Suprapubic skin (tissue), 4 donors: ENCODE results near the gene POGLUT2. TPM values are rescaled to one million over a fixed set of nuclear protein-coding genes. Genes with fewer than 3 reads are reported as not detected.

Experiments
- DNase-seq, 2 donors: peaks; one replicate each; pipeline ENCODE4 v3.0.0-alpha.2; 2019; ENCODE audit warnings: low spot score in 2 of 2
- H3K27ac ChIP-seq: fragments of 200-600 bp; sonication (generic); one replicate; pipeline ENCODE4 v1.5.1; 2019
- H3K27me3 ChIP-seq: fragments of 200-600 bp; sonication (generic); one replicate; pipeline ENCODE4 v1.5.1; 2019
- H3K36me3 ChIP-seq: fragments of 200-600 bp; sonication (generic); one replicate; pipeline ENCODE4 v1.5.1; 2019
- H3K4me1 ChIP-seq: fragments of 200-600 bp; sonication (generic); one replicate; pipeline ENCODE4 v1.5.1; 2019
- H3K4me3 ChIP-seq: fragments of 200-600 bp; sonication (generic); one replicate; pipeline ENCODE4 v1.5.1; 2019; ENCODE audit warnings: mild to moderate bottlenecking
- H3K9me3 ChIP-seq: fragments of 200-600 bp; sonication (generic); one replicate; pipeline ENCODE4 v1.5.1; 2019
- EP300 ChIP-seq: sonication (generic); formaldehyde crosslinking; IDR thresholded peaks from one replicate; pipeline ENCODE4 v1.6.1; 2017; ENCODE audit warnings: antibody characterized with exemption
- POLR2A ChIP-seq, 2 donors: fragments of 450-650 bp; IDR thresholded peaks; one replicate each; pipeline ENCODE4 v1.6.1; 2017; ENCODE audit warnings: antibody characterized with exemption in 2 of 2, mild to moderate bottlenecking in 2 of 2, moderate library complexity in 2 of 2
- POLR2AphosphoS5 ChIP-seq, 3 donors: sonication (generic); formaldehyde crosslinking; IDR thresholded peaks; one replicate each; pipeline ENCODE4 v1.6.1; 2017; ENCODE audit warnings: antibody characterized with exemption in 3 of 3
- WGBS: methylation state at CpG from one replicate; pipeline ENCODE4 v1.1.5; 2018; 5-methylcytosine and 5-hydroxymethylcytosine counted together
- total RNA-seq, 4 donors: library from RNA; depleted of rRNA; stranded (reverse); fragments of >200 nt; gene quantifications; one replicate each; pipeline ENCODE4 v1.1.0, GENCODE V29; 2016
- TF ChIP-seq, protein P1 (sequence below), 2 donors: fragments of 200-600 bp in 1 of 2; fragments of 450-650 bp in 1 of 2; sonication (generic) in 1 of 2; IDR thresholded peaks; one replicate each; pipeline ENCODE4 v1.5.1; 2016 to 2019; ENCODE audit warnings: antibody characterized with exemption in 2 of 2, mild to moderate bottlenecking in 1 of 2, moderate library complexity in 1 of 2

POGLUT2 gene
- total RNA-seq, 4 donors from 2014 or later, result 2.5 to 2.8 (median 2.7) TPM

DNA sequence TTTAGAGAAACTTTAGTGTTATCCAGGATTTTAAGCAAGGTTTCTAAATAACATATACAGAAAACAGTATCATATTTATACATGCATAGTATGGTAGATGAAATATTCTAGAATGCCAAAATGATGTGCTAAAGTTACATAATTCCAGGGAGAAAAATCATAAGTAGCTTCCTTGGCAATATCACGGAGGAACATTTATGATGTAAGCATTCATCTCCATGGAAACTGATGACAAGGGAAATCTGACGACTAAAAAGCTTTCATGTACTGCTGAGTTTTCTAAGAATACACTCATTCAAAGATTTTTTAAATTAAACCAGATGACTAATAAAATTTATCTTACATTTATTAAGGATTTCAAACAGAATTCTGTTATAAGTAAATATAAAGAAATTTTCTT, 29.9 kb downstream of the POGLUT2 start:
- Histone ChIP-seq H3K36me3 (peaks cover 7% of the 10 kb centered on the region), H3K27me3 (no peaks in the 10 kb centered on the region), H3K4me1 (peaks cover 9% of the 10 kb centered on the region), H3K9me3 (no peaks in the 10 kb centered on the region), H3K27ac (no peak overlapping the region), H3K4me3 (no peak overlapping the region)
- DNase-seq, result no peak
- TF ChIP-seq POLR2AphosphoS5 (IDR thresholded peaks at IDR 0.05), result no peak
- WGBS, result 60% methylated on average over 2 of the region's 2 CpGs

DNA sequence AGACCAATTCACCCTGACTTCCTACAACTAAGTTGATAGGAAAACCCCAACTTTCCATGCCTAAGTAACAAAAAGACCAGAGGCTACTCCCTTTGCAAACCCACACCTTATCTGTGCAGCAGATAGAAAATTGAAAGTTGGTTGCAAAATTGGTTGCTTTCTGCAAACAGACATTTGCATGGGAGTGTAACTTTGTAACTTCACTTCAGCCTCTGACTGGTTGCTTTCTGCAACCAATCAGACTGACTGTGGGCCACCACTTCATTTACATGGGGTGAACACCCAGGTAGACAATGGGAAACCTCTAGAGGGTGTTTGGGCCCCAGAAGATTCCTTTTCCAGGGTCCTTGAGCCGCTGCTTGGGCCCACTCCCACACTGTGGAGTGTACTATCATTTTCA, 35.0 kb downstream of the POGLUT2 start:
- no peak for DNase-seq
- Histone ChIP-seq H3K4me1 (no peaks in the 10 kb centered on the region), H3K27me3 (no peaks in the 10 kb centered on the region), H3K9me3 (no peaks in the 10 kb centered on the region), H3K27ac (no peak overlapping the region), H3K36me3 (peaks cover 7% of the 10 kb centered on the region), H3K4me3 (no peak overlapping the region)
- TF ChIP-seq, protein P1, sequence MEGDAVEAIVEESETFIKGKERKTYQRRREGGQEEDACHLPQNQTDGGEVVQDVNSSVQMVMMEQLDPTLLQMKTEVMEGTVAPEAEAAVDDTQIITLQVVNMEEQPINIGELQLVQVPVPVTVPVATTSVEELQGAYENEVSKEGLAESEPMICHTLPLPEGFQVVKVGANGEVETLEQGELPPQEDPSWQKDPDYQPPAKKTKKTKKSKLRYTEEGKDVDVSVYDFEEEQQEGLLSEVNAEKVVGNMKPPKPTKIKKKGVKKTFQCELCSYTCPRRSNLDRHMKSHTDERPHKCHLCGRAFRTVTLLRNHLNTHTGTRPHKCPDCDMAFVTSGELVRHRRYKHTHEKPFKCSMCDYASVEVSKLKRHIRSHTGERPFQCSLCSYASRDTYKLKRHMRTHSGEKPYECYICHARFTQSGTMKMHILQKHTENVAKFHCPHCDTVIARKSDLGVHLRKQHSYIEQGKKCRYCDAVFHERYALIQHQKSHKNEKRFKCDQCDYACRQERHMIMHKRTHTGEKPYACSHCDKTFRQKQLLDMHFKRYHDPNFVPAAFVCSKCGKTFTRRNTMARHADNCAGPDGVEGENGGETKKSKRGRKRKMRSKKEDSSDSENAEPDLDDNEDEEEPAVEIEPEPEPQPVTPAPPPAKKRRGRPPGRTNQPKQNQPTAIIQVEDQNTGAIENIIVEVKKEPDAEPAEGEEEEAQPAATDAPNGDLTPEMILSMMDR (IDR thresholded peaks at IDR 0.05), result no peak
- TF ChIP-seq POLR2AphosphoS5 (IDR thresholded peaks at IDR 0.05) (no peak), POLR2A (IDR thresholded peaks at IDR 0.05) (no peak), EP300 (no peak)
- WGBS, result 83% methylated on average over 1 of the region's 1 CpG

- Histone ChIP-seq H3K36me3 (peaks cover 7% of the 10 kb centered on the region), H3K4me1 (no peaks in the 10 kb centered on the region), H3K4me3 (no peak overlapping the region), H3K27ac (no peak overlapping the region), H3K9me3 (no peaks in the 10 kb centered on the region), H3K27me3 (no peaks in the 10 kb centered on the region)
- DNase-seq, result no peak
- WGBS, result 88% methylated on average over 1 of the region's 1 CpG
- TF ChIP-seq, protein P1 (IDR thresholded peaks at IDR 0.05), result no peak
- TF ChIP-seq POLR2AphosphoS5 (IDR thresholded peaks at IDR 0.05), result no peak
- no peak for TF ChIP-seq EP300
- no peak for TF ChIP-seq POLR2A (IDR thresholded peaks at IDR 0.05)
Measured at GRCh38 chr13:102761071-102761470, 37.7 kb downstream of the POGLUT2 start.

- H3K27ac ChIP-seq, result no peak overlapping the region
- H3K27me3 ChIP-seq, result no peaks in the 10 kb centered on the region
- no peak for DNase-seq
- no peak overlapping the region for H3K4me3 ChIP-seq
- no peaks in the 10 kb centered on the region for H3K9me3 ChIP-seq
- no peaks in the 10 kb centered on the region for H3K4me1 ChIP-seq
- no peaks in the 10 kb centered on the region for H3K36me3 ChIP-seq
- 84% methylated on average over 2 of the region's 2 CpGs for WGBS
- TF ChIP-seq, protein P1 (IDR thresholded peaks at IDR 0.05), result no peak
- no peak for TF ChIP-seq POLR2AphosphoS5 (IDR thresholded peaks at IDR 0.05)
- TF ChIP-seq EP300, result no peak
- TF ChIP-seq POLR2A (IDR thresholded peaks at IDR 0.05), result no peak
Measured at GRCh38 chr13:102758842-102759241, 39.9 kb downstream of the POGLUT2 start.

DNA sequence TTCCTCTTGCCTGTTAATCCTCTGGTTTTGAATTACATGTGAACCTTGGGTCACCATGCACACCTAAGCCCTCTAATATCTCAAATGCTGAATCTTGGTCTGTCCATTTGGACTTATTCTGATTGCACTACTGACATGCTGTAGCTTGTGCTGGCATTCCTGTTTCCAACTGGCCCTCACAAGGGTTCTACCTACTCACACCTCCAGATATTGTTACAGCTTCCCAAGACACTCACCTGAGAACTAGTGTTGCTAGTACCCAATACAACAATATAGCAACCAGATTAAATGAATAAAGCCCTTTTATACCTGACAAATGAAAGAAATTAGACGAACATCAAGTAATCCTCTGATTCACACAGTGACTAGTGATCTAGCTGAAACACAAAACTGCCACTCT, 41.8 kb downstream of the POGLUT2 start:
- Histone ChIP-seq H3K27ac (no peak overlapping the region), H3K36me3 (no peaks in the 10 kb centered on the region), H3K4me1 (no peaks in the 10 kb centered on the region), H3K9me3 (no peaks in the 10 kb centered on the region), H3K27me3 (no peaks in the 10 kb centered on the region), H3K4me3 (no peak overlapping the region)
- WGBS, result 90% methylated on average over 1 of the region's 1 CpG
- no peak for DNase-seq
- TF ChIP-seq POLR2AphosphoS5 (IDR thresholded peaks at IDR 0.05) (no peak), EP300 (no peak)
- TF ChIP-seq, protein P1 (IDR thresholded peaks at IDR 0.05), result no peak

- H3K9me3 ChIP-seq, result no peaks in the 10 kb centered on the region
- DNase-seq, result no peak
- H3K27me3 ChIP-seq, result no peaks in the 10 kb centered on the region
- no peak for TF ChIP-seq POLR2A (IDR thresholded peaks at IDR 0.05)
- TF ChIP-seq POLR2AphosphoS5 (IDR thresholded peaks at IDR 0.05), result no peak
- no peak for TF ChIP-seq EP300
- TF ChIP-seq, protein P1 (IDR thresholded peaks at IDR 0.05), result no peak
- 95% methylated on average over 3 of the region's 3 CpGs for WGBS
- no peak overlapping the region for H3K4me3 ChIP-seq
- H3K4me1 ChIP-seq, result no peaks in the 10 kb centered on the region
- no peaks in the 10 kb centered on the region for H3K36me3 ChIP-seq
- H3K27ac ChIP-seq, result no peak overlapping the region
Measured at GRCh38 chr13:102751886-102752285, 46.9 kb downstream of the POGLUT2 start.
